GM13977 (cell line): ENCODE measurements around the gene SYPL2.

Experiments
- DNase-seq: peaks from one replicate; pipeline ENCODE4 v3.0.0; 2012; ENCODE audit warnings: low spot score
- CTCF ChIP-seq: IDR thresholded peaks from 2 replicates; pipeline ENCODE4 v1.5.1; 2012; ENCODE audit warnings: mild to moderate bottlenecking, control low read depth; ENCODE audit not compliant: insufficient read depth; ENCODE audit errors: extremely low read depth, missing control alignments
- in situ Hi-C: fragments of 300-500 bp; cut with MboI; formaldehyde crosslinking; loops from one replicate; pipeline ENCODE4 v1.12.0; 2022; ENCODE audit warnings: low sequenced_read_pairs, low pct_unique_long_range_greater_than_20kb, mixed read lengths, inconsistent platforms; ENCODE audit not compliant: unreplicated experiment

SYPL2 gene

GRCh38 chr1:109483672-109484518, 17.5 kb downstream of the SYPL2 start, which contains the start of gene ATXN7L2:
Gene ATXN7L2, plus strand, starts transcription at chr1:109483905. Its CDS starts 49 bp downstream, at chr1:109483954.
- TF ChIP-seq CTCF = no peak
- in situ Hi-C loops = no loop called here
- DNase-seq = peak; percentile 100

DNA sequence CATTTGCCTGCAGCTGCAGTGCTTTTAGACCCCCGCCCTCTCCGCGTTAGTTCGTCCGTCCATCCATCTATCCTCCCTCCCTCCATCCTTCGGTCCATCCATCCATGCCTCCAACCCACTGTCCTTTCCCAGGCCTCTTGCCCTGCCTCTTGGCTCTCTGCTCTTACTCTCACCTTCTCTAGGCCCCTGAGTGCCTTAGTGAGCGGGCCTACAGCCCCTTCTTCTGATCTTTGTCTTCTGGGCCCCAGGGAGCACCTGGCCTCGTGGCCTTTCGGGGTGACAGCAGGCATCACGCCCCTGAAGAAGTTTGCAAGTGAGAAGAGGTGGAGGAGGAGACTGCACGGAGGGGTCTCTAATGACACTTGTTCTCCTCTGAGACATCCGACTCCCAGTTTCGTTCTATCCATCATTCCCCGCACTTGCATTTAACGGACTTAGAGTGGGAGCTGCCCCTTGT, 18.2 kb downstream of the SYPL2 start:
- in situ Hi-C loops = no loop called here
- no peak for TF ChIP-seq CTCF
- no peak for DNase-seq

DNA sequence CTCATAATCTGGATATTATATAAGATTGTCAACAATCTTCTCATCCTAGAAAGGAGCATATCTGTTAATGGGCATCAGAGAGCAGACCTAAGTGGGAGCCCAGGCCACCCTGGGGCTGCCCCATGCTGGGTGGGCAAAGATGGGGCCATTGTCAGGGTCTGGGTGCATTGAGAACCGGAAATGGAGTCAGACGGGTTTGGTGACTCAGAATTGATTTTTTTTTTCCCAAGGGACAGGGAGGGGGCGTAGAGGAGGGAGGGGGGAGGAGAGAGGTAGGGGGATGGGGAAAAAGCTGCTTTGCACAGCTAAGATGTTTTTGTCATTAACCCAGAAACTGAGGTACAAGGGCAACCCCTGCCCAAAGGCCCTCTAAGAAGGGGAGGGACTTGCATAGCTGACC, 18.7 kb downstream of the SYPL2 start:
- DNase-seq = no peak
- TF ChIP-seq CTCF = no peak

GRCh38 chr1:109487261-109487660, 20.9 kb downstream of the SYPL2 start:
- DNase-seq = no peak
- no peak for TF ChIP-seq CTCF
- in situ Hi-C loops = no loop called here

More for the DNA sequence above, 18.7 kb downstream of the SYPL2 start:
- in situ Hi-C loops = no loop called here

DNA sequence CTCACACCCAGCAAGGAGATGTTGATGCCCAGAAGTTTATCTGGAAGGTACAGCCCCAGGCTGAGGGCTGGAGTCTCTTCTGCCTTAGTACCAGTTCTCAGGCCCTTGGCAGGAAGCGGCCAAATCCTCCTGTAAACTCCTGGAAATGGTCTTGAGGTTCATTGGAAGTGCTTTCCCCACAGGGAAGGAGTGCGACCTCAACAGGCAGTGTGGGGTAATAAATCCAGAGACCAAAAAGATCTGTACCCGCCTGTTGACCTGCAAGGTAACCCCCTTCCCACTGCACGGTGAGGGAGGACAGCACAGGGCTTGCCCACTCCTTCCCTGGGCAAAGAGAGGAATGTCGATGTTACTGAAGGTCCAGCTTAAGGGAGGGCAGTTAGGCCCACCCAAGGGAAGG, 21.9 kb downstream of the SYPL2 start:
- no peak for TF ChIP-seq CTCF
- DNase-seq = no peak
- in situ Hi-C loops = no loop called here

DNA sequence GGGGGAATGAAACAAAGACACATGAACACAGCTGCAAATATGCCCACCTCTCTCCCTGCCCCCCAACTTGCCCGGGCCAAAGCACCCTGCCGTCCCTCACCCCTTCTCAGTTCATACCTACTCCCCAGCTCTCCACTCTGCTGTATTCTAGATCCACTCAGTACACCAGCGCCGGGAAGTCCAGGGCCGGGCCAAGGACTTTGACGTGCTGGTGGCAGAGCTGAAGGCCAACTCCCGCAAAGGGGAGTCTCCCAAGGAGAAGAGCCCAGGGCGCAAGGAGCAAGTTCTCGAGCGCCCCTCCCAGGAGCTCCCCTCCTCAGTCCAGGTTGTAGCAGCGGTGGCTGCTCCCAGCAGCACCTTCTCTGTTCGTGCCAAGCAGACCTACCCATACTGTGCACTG, 22.4 kb downstream of the SYPL2 start:
- DNase-seq = no peak
- in situ Hi-C loops = no loop called here
- no peak for TF ChIP-seq CTCF
